Breast epithelium (tissue), 3 donors: ENCODE measurements around the gene POLN.

ENCODE experiments used
- POLR2A ChIP-seq: fragments of 450-650 bp; IDR thresholded peaks from one replicate; pipeline ENCODE4 v1.6.1; 2016; ENCODE audit warnings: antibody characterized with exemption, mild to moderate bottlenecking, moderate library complexity
- POLR2AphosphoS5 ChIP-seq, 3 donors: sonication (generic); formaldehyde crosslinking; IDR thresholded peaks; one replicate each; pipeline ENCODE4 v1.6.1; 2017; ENCODE audit warnings: antibody characterized with exemption in 3 of 3
- TF ChIP-seq, protein P1 (sequence below), 3 donors: fragments of 450-650 bp; IDR thresholded peaks; one replicate each; pipeline ENCODE4 v1.5.1; 2016 to 2017; ENCODE audit warnings: antibody characterized with exemption in 3 of 3, mild to moderate bottlenecking in 3 of 3, moderate library complexity in 3 of 3

DNA sequence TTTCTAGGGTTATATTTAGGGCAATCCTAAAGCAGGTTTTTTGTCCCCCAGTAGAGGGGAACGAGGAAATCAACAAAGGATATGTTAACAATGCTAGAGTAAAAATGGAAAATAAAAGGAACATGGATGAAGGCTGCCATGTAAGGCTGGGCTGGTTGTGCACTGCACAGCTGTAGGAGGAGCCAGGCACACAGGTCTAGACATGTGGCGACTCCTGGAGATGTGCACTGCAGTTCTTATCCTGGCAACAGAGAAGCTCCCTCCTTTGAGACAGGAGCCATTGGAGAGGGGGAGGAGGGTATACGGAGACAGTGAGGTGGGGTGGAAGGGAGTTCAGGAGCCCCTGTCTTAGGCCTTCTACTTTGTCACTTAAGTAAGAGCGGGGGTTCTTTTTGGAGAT lies 116.9 kb downstream of the POLN start:
- TF ChIP-seq, protein P1, sequence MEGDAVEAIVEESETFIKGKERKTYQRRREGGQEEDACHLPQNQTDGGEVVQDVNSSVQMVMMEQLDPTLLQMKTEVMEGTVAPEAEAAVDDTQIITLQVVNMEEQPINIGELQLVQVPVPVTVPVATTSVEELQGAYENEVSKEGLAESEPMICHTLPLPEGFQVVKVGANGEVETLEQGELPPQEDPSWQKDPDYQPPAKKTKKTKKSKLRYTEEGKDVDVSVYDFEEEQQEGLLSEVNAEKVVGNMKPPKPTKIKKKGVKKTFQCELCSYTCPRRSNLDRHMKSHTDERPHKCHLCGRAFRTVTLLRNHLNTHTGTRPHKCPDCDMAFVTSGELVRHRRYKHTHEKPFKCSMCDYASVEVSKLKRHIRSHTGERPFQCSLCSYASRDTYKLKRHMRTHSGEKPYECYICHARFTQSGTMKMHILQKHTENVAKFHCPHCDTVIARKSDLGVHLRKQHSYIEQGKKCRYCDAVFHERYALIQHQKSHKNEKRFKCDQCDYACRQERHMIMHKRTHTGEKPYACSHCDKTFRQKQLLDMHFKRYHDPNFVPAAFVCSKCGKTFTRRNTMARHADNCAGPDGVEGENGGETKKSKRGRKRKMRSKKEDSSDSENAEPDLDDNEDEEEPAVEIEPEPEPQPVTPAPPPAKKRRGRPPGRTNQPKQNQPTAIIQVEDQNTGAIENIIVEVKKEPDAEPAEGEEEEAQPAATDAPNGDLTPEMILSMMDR (IDR thresholded peaks at IDR 0.05), result no peak
- TF ChIP-seq POLR2A, result no peak
- no peak for TF ChIP-seq POLR2AphosphoS5 (IDR thresholded peaks at IDR 0.05)
